ENCODE results near the gene NFIB.

DNA sequence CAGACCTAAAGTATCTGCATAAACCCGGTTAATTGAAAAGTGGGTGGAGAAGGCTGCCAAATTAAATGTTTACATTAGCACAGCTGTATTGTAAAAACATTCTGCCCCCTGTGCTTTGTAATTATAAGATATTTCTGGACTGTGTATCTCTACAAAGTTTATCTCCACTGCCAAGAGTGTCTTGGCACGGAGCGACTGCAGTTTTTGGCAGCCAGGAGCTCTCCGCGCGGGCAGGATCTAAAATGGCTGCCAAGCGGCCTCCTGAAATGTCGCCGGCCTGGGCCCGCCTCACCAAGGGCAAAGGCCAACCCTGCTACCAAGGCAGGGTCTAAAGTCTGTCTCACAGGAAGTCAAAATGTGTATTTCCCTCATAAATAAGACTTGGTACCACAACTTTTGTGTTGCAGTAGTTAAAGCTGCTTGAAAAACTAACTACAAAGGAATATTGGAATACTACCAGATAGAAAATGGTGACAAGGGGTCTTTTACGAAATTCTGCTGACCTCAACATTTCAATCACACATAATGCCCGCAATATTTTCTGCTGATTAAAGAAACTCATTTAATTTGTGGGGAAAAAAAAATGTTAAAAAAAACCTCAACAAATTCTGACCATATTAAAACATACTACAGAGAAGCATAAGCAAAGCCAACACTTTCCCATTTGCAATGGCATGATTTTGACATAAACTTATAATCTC, 110.4 kb downstream of the NFIB start:
- TF ChIP-seq POLR2A (IDR thresholded peaks at IDR 0.05) (no peak), CTCF (IDR thresholded peaks at IDR 0.05) (no peak)
